ENCODE results near the gene DNAH17.

DNAH17 gene

DNA sequence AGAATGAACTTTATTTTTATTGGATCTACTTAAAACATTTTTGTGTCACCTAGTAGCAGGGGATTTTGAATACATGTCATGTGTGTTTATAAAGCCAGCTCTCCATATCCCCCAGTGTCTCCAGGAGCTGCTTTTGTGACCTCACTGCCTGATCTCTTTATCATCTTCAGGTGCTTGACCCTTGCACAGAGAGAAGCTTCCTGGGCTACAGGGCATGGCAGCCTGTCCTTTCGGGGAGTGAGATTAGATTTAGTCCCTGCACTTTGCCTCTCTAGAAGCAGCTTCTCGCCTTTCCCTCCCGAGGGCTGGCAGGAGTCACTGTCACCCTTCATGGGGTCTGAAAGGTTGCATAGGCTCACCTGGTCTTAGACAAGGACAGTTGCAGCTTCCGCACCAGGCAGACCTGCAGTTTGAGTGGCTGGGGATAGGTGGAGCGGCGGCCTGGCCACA is 156.1 kb downstream of the DNAH17 start:
- no peaks in the 10 kb centered on the region for H3K36me3 ChIP-seq (replicated peaks; ENCODE audit: insufficient read depth, low read length)

GRCh38 chr17:78419970-78420815 is 157.0 kb downstream of the DNAH17 start:
- Histone ChIP-seq H3K4me2 (ENCODE audit: low read depth, low read length) (no peak overlapping the region), H3K4me3 (ENCODE audit: low read length) (no peak overlapping the region), H3K9ac (ENCODE audit: low read length) (no peak overlapping the region), H3K9me2 (replicated peaks; ENCODE audit: insufficient read depth, low read length) (no peaks in the 10 kb centered on the region), H3K9me3 (replicated peaks; ENCODE audit: insufficient read depth, low read length) (no peaks in the 10 kb centered on the region), H2AFZ (ENCODE audit: low read length) (no peak overlapping the region), H3F3A (ENCODE audit: insufficient read depth, low read length) (no peaks in the 10 kb centered on the region), H3K79me2 (ENCODE audit: low read length) (no peaks in the 10 kb centered on the region), H3K4me1 (ENCODE audit: low read length) (no peaks in the 10 kb centered on the region), H3K27me3 (replicated peaks; ENCODE audit: insufficient read depth, low read length) (no peaks in the 10 kb centered on the region), H4K20me1 (ENCODE audit: insufficient read depth, low read length) (no peaks in the 10 kb centered on the region), H3K27ac (ENCODE audit: low read length) (no peak overlapping the region), H3K36me3 (replicated peaks; ENCODE audit: insufficient read depth, low read length) (no peaks in the 10 kb centered on the region)
- TF ChIP-seq EZH2phosphoT487 (IDR thresholded peaks at IDR 0.05; ENCODE audit: low read length), result no peak
- TF ChIP-seq, protein P1, sequence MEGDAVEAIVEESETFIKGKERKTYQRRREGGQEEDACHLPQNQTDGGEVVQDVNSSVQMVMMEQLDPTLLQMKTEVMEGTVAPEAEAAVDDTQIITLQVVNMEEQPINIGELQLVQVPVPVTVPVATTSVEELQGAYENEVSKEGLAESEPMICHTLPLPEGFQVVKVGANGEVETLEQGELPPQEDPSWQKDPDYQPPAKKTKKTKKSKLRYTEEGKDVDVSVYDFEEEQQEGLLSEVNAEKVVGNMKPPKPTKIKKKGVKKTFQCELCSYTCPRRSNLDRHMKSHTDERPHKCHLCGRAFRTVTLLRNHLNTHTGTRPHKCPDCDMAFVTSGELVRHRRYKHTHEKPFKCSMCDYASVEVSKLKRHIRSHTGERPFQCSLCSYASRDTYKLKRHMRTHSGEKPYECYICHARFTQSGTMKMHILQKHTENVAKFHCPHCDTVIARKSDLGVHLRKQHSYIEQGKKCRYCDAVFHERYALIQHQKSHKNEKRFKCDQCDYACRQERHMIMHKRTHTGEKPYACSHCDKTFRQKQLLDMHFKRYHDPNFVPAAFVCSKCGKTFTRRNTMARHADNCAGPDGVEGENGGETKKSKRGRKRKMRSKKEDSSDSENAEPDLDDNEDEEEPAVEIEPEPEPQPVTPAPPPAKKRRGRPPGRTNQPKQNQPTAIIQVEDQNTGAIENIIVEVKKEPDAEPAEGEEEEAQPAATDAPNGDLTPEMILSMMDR (IDR thresholded peaks at IDR 0.05; ENCODE audit: low read length), result no peak
- TF ChIP-seq EZH2 (optimal IDR thresholded peaks at IDR 0.05; ENCODE audit: low read depth, low read length), result no peak
- no peak for DNase-seq

More for the DNA sequence above, 156.1 kb downstream of the DNAH17 start:
- Histone ChIP-seq H3K4me1 (ENCODE audit: low read length) (no peaks in the 10 kb centered on the region), H2AFZ (ENCODE audit: low read length) (no peak overlapping the region), H3K4me2 (ENCODE audit: low read depth, low read length) (no peak overlapping the region), H3K4me3 (ENCODE audit: low read length) (no peak overlapping the region), H3K9me3 (replicated peaks; ENCODE audit: insufficient read depth, low read length) (no peaks in the 10 kb centered on the region), H3K9ac (ENCODE audit: low read length) (no peak overlapping the region), H3K27ac (ENCODE audit: low read length) (no peak overlapping the region), H3K79me2 (ENCODE audit: low read length) (no peaks in the 10 kb centered on the region), H4K20me1 (ENCODE audit: insufficient read depth, low read length) (no peaks in the 10 kb centered on the region), H3K9me2 (replicated peaks; ENCODE audit: insufficient read depth, low read length) (no peaks in the 10 kb centered on the region), H3K27me3 (replicated peaks; ENCODE audit: insufficient read depth, low read length) (no peaks in the 10 kb centered on the region), H3F3A (ENCODE audit: insufficient read depth, low read length) (no peaks in the 10 kb centered on the region)
- DNase-seq, result no peak
- TF ChIP-seq EZH2 (optimal IDR thresholded peaks at IDR 0.05; ENCODE audit: low read depth, low read length) (no peak), EZH2phosphoT487 (IDR thresholded peaks at IDR 0.05; ENCODE audit: low read length) (no peak)
- TF ChIP-seq, protein P1 (IDR thresholded peaks at IDR 0.05; ENCODE audit: low read length), result no peak

DNA sequence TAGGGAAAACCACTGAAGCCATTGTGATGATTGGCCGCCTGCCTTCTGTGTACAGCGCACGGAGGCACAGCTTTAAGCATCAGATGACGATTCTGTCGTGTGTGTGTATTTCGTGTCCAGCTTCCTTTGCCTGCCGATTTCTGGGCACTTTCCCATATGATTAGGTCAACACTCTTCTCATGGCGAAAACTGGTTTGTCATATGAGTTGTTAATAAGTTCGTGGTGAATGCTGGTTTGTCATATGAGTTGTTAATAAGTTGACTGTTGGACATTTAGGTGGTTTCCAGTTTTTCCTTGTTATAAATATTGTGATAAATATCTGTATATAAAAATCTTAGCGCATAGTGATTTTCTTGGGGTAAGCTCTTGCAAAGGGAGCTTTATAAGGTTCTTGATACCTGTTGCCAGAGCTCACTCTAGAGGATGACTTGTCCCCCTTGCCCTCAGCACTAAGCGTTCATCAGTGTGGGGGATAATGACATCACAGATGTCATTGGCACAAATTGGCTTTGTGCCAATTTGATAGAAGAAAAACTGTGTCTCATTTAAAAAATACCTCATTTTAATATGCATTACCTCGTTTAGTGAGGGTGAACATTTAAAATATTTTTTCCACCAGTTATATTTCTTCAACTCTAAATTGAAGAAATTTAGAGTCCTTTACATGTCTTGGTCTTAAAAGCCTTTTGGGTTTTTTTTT is 158.7 kb downstream of the DNAH17 start:
- no peaks in the 10 kb centered on the region for H3K36me3 ChIP-seq (replicated peaks; ENCODE audit: insufficient read depth, low read length)
- H2AFZ ChIP-seq (ENCODE audit: low read length), result no peak overlapping the region
- H3K9me3 ChIP-seq (replicated peaks; ENCODE audit: insufficient read depth, low read length), result no peaks in the 10 kb centered on the region
- no peaks in the 10 kb centered on the region for H3K9me2 ChIP-seq (replicated peaks; ENCODE audit: insufficient read depth, low read length)
- no peaks in the 10 kb centered on the region for H3K79me2 ChIP-seq (ENCODE audit: low read length)
- H3K4me2 ChIP-seq (ENCODE audit: low read depth, low read length), result no peak overlapping the region
- no peaks in the 10 kb centered on the region for H3K4me1 ChIP-seq (ENCODE audit: low read length)
- H3K27me3 ChIP-seq (replicated peaks; ENCODE audit: insufficient read depth, low read length), result no peaks in the 10 kb centered on the region
- no peaks in the 10 kb centered on the region for H4K20me1 ChIP-seq (ENCODE audit: insufficient read depth, low read length)
- no peaks in the 10 kb centered on the region for H3F3A ChIP-seq (ENCODE audit: insufficient read depth, low read length)
- no peak overlapping the region for H3K9ac ChIP-seq (ENCODE audit: low read length)
- H3K4me3 ChIP-seq (ENCODE audit: low read length), result no peak overlapping the region
- no peak for DNase-seq
- no peak overlapping the region for H3K27ac ChIP-seq (ENCODE audit: low read length)
- no peak for TF ChIP-seq EZH2phosphoT487 (IDR thresholded peaks at IDR 0.05; ENCODE audit: low read length)
- TF ChIP-seq EZH2 (optimal IDR thresholded peaks at IDR 0.05; ENCODE audit: low read depth, low read length), result no peak
- TF ChIP-seq, protein P1 (IDR thresholded peaks at IDR 0.05; ENCODE audit: low read length), result no peak

Data from MM.1S (cell line).